Measurements from ENCODE around the gene HDAC2.
"Not testable (repeated sequence)": the region's sequence is repeated elsewhere in the genome, so short reads cannot be mapped to it uniquely, and the experiment has no call there.

The HDAC2 gene

GRCh38 chr6:113954653-113955052 lies 16.3 kb downstream of the HDAC2 start:
- TF ChIP-seq CTCF (IDR thresholded peaks at IDR 0.05; ENCODE audit: low read depth, low read length, missing control alignments): no peak
- DNase-seq (ENCODE audit: low read depth): no peak
- H3K4me3 ChIP-seq (ENCODE audit: low read depth, low read length): no peak overlapping the region

- DNase-seq (ENCODE audit: low read depth): no peak
- H3K4me3 ChIP-seq (ENCODE audit: low read depth, low read length): no peak overlapping the region
- no peak for TF ChIP-seq CTCF (IDR thresholded peaks at IDR 0.05; ENCODE audit: low read depth, low read length, missing control alignments)
These were observed 17.6 kb downstream of the HDAC2 start for GRCh38 chr6:113953346-113953745.

DNA sequence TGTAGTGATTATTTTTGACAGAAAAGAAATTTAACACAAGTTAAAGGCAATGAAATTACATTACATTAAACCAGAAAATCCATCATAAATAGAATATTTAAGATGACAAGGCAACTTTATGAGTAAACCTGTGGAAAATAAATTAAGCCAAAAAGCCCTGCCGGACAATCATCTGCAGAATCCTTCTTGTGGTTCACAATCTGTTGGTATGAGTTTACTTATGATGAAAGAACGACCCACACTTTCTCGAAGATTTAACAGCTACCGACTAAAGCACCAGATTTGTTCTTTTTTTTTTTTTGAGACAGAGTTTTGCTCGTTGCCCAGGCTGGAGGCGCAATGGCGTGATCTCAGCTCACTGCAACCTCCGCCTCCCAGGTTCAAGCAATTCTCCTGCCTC lies 21.4 kb downstream of the HDAC2 start:
- DNase-seq (ENCODE audit: low read depth): no peak
- TF ChIP-seq CTCF (IDR thresholded peaks at IDR 0.05; ENCODE audit: low read depth, low read length, missing control alignments): no peak
- H3K4me3 ChIP-seq (ENCODE audit: low read depth, low read length): no peak overlapping the region

- no peak overlapping the region for H3K4me3 ChIP-seq (ENCODE audit: low read depth, low read length)
- no peak for DNase-seq (ENCODE audit: low read depth)
- TF ChIP-seq CTCF (IDR thresholded peaks at IDR 0.05; ENCODE audit: low read depth, low read length, missing control alignments): no peak
These were observed 26.2 kb downstream of the HDAC2 start for GRCh38 chr6:113944701-113945100.

- TF ChIP-seq CTCF (IDR thresholded peaks at IDR 0.05; ENCODE audit: low read depth, low read length, missing control alignments): no peak
- DNase-seq (ENCODE audit: low read depth): no peak
- no peak overlapping the region for H3K4me3 ChIP-seq (ENCODE audit: low read depth, low read length)
These were observed 31.1 kb downstream of the HDAC2 start for GRCh38 chr6:113939825-113940224.

GRCh38 chr6:113936093-113936934 lies 34.6 kb downstream of the HDAC2 start:
- H3K4me3 ChIP-seq (ENCODE audit: low read depth, low read length): no peak overlapping the region
- DNase-seq (ENCODE audit: low read depth): peak; percentile 35
- peak; percentile 72 for TF ChIP-seq CTCF (IDR thresholded peaks at IDR 0.05; ENCODE audit: low read depth, low read length, missing control alignments)

GRCh38 chr6:113934101-113934500 lies 36.8 kb downstream of the HDAC2 start:
- DNase-seq (ENCODE audit: low read depth): no peak
- no peak for TF ChIP-seq CTCF (IDR thresholded peaks at IDR 0.05; ENCODE audit: low read depth, low read length, missing control alignments)
- H3K4me3 ChIP-seq (ENCODE audit: low read depth, low read length): no peak overlapping the region

DNA sequence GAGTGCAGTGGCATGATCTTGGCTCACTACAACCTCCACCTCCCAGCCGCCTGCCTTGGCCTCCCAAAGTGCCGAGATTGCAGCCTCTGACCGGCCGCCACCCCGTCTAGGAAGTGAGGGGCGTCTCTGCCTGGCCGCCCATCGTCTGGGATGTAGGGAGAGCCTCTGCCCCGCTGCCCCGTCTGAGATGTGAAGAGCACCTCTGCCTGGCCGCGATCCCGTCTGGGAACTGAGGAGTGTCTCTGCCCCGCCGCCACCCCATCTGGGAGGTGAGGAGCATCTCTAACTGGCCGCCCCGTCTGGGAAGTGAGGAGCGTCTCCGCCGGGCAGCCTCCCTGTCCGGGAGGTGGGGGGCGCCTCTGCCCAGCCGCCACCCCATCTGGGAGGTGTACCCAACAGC lies 39.0 kb downstream of the HDAC2 start:
- DNase-seq (ENCODE audit: low read depth); H3K4me3 ChIP-seq (ENCODE audit: low read depth, low read length): not testable (repeated sequence)
